GM12891 (cell line): Measurements from ENCODE around the gene CALML3.

Experiments
- PAX5 ChIP-seq: IDR thresholded peaks from 2 replicates; pipeline ENCODE4 v1.6.1; 2011; ENCODE audit warnings: low read length, moderate library complexity, mild to moderate bottlenecking; ENCODE audit not compliant: insufficient read depth, severe bottlenecking
- POLR2A ChIP-seq: IDR thresholded peaks from 2 replicates; pipeline ENCODE4 v1.6.1; 2011; ENCODE audit warnings: low read depth, low read length, control low read depth
- POLR2AphosphoS5 ChIP-seq: IDR thresholded peaks from 2 replicates; pipeline ENCODE4 v1.6.1; 2011; ENCODE audit warnings: low read depth, low read length, control low read depth
- POU2F2 ChIP-seq: IDR thresholded peaks from 2 replicates; pipeline ENCODE4 v1.6.1; 2011; ENCODE audit warnings: low read depth, mild to moderate bottlenecking, control low read depth, low read length, moderate library complexity
- SPI1 ChIP-seq: IDR thresholded peaks from 2 replicates; pipeline ENCODE4 v1.6.1; 2011; ENCODE audit warnings: low read depth, low read length, control low read depth
- TAF1 ChIP-seq: IDR thresholded peaks from 2 replicates; pipeline ENCODE4 v1.6.1; 2011; ENCODE audit warnings: low read depth, low read length, control low read depth

- TF ChIP-seq TAF1 (no peak), POLR2A (no peak), POLR2AphosphoS5 (no peak), PAX5 (no peak), SPI1 (no peak), POU2F2 (no peak)
These were observed 44.4 kb upstream of the CALML3 start for GRCh38 chr10:5480162-5480941.
